ENCODE data around the gene ADD3.

GRCh38 chr10:110172155-110172554 lies 164.4 kb downstream of the ADD3 start:
- no peak for TF ChIP-seq EZH2 (IDR thresholded peaks at IDR 0.05; ENCODE audit: insufficient read depth, poor library complexity, severe bottlenecking)
- no peak for TF ChIP-seq EZH2phosphoT487 (IDR thresholded peaks at IDR 0.05; ENCODE audit: insufficient read depth, low read depth)

Measured in GM23248 (cell line).